NT2/D1 (cell line): Measurements from ENCODE around the gene PRDM11.

ENCODE experiments used
- YY1 ChIP-seq: IDR thresholded peaks from 2 replicates; pipeline ENCODE4 v1.6.1; 2011; ENCODE audit not compliant: insufficient read length, insufficient read depth
- ZNF274 ChIP-seq: IDR thresholded peaks from 2 replicates; pipeline ENCODE4 v1.6.1; 2011; ENCODE audit warnings: mild to moderate bottlenecking, low read depth, low read length

DNA sequence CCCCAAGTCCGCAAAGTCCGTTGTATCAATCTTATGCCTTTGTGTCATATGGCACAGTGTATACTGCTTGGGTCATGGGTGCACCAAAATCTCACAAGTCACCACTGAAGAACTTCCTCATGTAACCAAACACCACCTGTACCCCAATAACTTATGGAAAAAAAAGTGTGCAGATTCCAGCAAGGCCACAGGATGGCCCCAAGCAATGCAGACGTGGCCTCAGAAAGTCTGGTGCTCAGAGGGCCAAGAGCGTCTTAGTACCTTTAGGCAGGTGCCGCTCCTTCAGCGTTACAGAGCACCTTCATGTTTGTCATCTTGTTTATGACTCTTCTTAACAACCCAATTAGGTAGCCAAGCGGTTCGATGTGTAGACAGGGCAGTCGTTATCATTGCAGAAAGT lies 65.3 kb downstream of the PRDM11 start:
- TF ChIP-seq YY1: no peak
- no peak for TF ChIP-seq ZNF274
